GM18517 (cell line): ENCODE data around the gene ZNF174.

ENCODE experiments used
- ATAC-seq: cut with Tn5 transposase; IDR thresholded peaks from one replicate; pipeline ENCODE4 v1.9.1; 2021; ENCODE audit warnings: mild to moderate bottlenecking, moderate library complexity; ENCODE audit not compliant: unreplicated experiment

ZNF174 gene

GRCh38 chr16:3443108-3444031, 42.4 kb downstream of the ZNF174 start, which contains the start of the genes NAA60 and ZNF597:
Gene NAA60 (plus strand): TSS chr16:3443680. CDS start chr16:3476228, 32,548 bp downstream.
Gene ZNF597 (minus strand): TSS chr16:3443504. CDS start chr16:3443153, 351 bp downstream.
- peak; percentile 78 for ATAC-seq

- peak; percentile 35 for ATAC-seq
Observed at GRCh38 chr16:3444032-3444388, 43.0 kb downstream of the ZNF174 start.

DNA sequence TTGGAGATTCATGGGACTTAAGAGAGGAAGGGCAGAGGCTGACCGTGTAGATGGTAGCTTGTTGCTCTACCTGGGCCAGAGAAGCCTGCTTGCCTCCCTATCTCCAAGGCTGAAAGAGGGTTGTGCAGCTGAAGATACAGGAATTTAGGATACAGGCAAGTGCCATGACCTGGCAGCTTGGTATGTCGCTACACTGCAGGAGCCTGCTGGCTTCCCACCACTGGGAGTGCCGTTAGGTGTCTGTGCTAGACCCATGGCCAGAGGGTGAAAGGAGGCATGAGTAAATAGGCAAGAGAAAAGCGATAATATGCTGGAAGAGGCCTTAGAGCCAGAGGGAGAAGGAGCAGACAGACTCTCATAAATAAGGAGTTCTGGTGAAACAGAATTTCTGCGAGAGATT, 53.1 kb downstream of the ZNF174 start:
- ATAC-seq, result no peak

DNA sequence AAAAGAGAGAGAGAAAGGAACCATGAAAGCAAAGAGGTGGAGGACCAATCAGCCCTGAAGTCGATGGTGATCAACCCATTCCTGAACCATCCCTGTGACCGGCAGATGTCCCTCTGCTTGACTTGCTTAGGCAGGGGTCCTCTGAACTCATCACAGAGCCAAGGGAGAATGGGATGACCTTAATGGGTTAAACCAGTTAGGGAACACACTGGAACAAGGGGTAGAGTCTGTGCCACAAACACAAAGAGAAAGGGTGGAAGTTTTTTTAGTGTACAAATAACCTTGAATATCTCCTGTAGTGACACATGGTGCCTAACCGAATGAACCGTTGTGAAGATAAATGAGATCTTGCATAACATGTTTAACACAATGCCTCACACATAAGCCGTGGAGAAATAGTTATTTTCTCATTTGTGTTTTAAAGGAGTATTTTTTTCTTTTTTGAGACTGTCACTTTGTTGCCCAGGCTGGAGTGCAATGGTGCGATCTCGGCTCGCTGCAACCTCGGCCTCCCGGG, 53.7 kb downstream of the ZNF174 start:
- no peak for ATAC-seq

- peak; percentile 73 for ATAC-seq
Observed at GRCh38 chr16:3457434-3458252, 56.6 kb downstream of the ZNF174 start.

GRCh38 chr16:3458278-3458851, 57.4 kb downstream of the ZNF174 start:
- peak; percentile 9 for ATAC-seq

DNA sequence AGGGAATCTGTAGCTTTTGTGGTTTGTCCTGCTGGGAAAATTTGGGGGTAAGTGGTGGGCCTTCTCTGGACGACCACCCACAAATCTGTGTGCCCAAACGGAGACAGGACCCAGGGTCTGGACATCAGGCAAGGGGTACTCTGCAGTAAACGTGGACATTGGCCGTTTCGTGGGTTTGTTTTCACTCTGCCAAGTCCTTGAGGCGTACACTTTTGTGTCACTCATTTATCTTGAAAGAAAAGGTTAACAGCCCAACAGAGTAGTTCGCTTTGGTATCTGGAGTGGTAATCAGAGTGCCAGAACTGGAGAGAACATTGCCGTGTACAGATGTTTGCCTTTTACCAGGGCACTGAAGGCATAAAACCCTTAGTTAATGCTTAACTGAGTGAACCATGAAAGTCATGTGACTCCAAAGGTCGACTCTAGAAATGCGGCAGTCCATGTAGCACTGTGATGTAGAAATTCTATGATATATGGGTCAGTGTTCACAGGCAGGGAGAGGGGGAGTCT, 57.9 kb downstream of the ZNF174 start:
- no peak for ATAC-seq
